ENCODE data around the gene DPP10.
"Not testable (repeated sequence)": the region's sequence is repeated elsewhere in the genome, so short reads cannot be mapped to it uniquely, and the experiment has no call there.

Gene DPP10

GRCh38 chr2:115440746-115441145, 998.3 kb downstream of the DPP10 start:
- DNase-seq (ENCODE audit: low spot score) = not testable (repeated sequence)

GRCh38 chr2:115443539-115444185, 1001.2 kb downstream of the DPP10 start:
- no peak for DNase-seq (ENCODE audit: low spot score)

- no peak for DNase-seq (ENCODE audit: low spot score)
Measured at GRCh38 chr2:115460008-115460407, 1017.6 kb downstream of the DPP10 start.

- DNase-seq (ENCODE audit: low spot score) = no peak
Measured at GRCh38 chr2:115480741-115481140, 1038.3 kb downstream of the DPP10 start.

- no peak for DNase-seq (ENCODE audit: low spot score)
Measured at GRCh38 chr2:115481842-115482241, 1039.4 kb downstream of the DPP10 start.

- DNase-seq (ENCODE audit: low spot score) = no peak
Measured at GRCh38 chr2:115483666-115484065, 1041.2 kb downstream of the DPP10 start.

GRCh38 chr2:115484486-115484885, 1042.0 kb downstream of the DPP10 start:
- DNase-seq (ENCODE audit: low spot score) = no peak

- DNase-seq (ENCODE audit: low spot score) = no peak
Measured at GRCh38 chr2:115484983-115485382, 1042.5 kb downstream of the DPP10 start.

- no peak for DNase-seq (ENCODE audit: low spot score)
Measured at GRCh38 chr2:115491186-115491793, 1048.8 kb downstream of the DPP10 start.

GRCh38 chr2:115505331-115505730, 1062.9 kb downstream of the DPP10 start:
- no peak for DNase-seq (ENCODE audit: low spot score)

GRCh38 chr2:115520727-115521126, 1078.3 kb downstream of the DPP10 start:
- DNase-seq (ENCODE audit: low spot score) = no peak

GRCh38 chr2:115524452-115524851, 1082.0 kb downstream of the DPP10 start:
- no peak for DNase-seq (ENCODE audit: low spot score)

GRCh38 chr2:115529627-115530026, 1087.2 kb downstream of the DPP10 start:
- no peak for DNase-seq (ENCODE audit: low spot score)

GRCh38 chr2:115533081-115533480, 1090.6 kb downstream of the DPP10 start:
- DNase-seq (ENCODE audit: low spot score) = no peak

GRCh38 chr2:115541814-115542213, 1099.4 kb downstream of the DPP10 start:
- DNase-seq (ENCODE audit: low spot score) = no peak

GRCh38 chr2:115542331-115542730, 1099.9 kb downstream of the DPP10 start:
- DNase-seq (ENCODE audit: low spot score) = no peak

- no peak for DNase-seq (ENCODE audit: low spot score)
Measured at GRCh38 chr2:115543024-115543423, 1100.6 kb downstream of the DPP10 start.

- DNase-seq (ENCODE audit: low spot score) = no peak
Measured at GRCh38 chr2:115543461-115543860, 1101.0 kb downstream of the DPP10 start.

GRCh38 chr2:115549611-115550130, 1107.2 kb downstream of the DPP10 start:
- DNase-seq (ENCODE audit: low spot score) = no peak

GRCh38 chr2:115552726-115553125, 1110.3 kb downstream of the DPP10 start:
- no peak for DNase-seq (ENCODE audit: low spot score)

GRCh38 chr2:115554153-115554552, 1111.7 kb downstream of the DPP10 start:
- DNase-seq (ENCODE audit: low spot score) = no peak

GRCh38 chr2:115558725-115559124, 1116.3 kb downstream of the DPP10 start:
- DNase-seq (ENCODE audit: low spot score) = no peak

- DNase-seq (ENCODE audit: low spot score) = no peak
Measured at GRCh38 chr2:115560666-115561065, 1118.2 kb downstream of the DPP10 start.

- DNase-seq (ENCODE audit: low spot score) = no peak
Measured at GRCh38 chr2:115568643-115569042, 1126.2 kb downstream of the DPP10 start.

Measured in GM03348 (cell line).